ENCODE results near the gene EN2.

EN2 gene

DNA sequence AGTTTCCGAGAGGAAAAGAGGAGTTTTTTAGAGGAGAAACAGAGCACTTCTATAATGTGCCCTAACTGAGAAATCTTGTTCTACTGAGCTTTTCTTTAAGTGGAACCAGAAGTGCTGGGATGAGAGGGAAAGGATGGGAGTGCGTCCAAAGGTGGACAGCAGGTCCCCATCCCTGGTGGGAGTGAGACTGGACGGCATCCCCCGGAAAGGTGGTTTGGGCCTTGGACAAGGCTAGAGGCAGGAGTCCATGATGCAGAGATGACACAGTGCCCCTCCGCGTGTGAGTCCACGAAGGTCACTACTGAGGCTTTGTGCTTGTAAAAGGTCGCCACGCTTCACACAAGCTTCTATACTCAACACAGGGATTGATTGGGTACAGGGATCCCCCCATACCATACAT lies 6.1 kb upstream of the EN2 start:
- DNase-seq, result no peak

DNA sequence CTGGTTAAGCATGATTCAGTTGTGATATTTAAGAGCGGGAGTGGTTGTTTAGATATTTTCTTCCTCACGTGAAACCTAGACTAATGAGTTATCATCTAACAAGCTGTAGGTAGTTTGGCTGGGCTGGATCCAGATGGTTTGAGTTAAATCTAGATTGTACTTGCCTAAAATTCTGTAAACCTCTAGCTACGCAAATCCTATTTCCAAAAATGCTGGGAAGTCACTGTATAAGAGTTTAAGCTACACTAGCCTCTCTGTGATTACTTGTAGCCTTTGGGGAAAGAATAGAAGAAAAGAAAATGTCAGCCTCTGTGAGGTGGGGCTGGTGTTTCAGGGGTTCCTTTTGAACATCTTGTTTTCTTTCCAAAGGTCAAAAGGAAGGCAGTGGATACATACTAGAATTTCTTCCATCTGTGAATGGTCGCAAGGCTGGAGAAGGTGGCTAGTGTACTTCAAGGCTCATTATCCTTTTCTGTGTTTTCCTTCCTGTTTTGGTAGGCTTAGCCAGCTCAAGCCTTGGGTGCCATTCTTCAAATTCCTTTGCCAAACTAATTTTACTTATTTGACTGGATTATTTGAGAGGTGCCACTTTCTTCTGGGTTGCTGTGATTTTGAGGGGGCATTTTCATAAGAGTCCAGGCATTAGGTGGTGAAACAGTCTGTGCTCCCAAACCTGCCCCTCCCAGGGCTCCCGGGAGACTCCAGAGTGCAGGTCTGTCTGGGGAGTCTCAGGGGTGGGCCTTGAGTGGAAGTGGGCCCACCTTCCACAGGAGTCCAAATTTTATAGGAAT lies 5.2 kb upstream of the EN2 start:
- DNase-seq, result no peak

DNA sequence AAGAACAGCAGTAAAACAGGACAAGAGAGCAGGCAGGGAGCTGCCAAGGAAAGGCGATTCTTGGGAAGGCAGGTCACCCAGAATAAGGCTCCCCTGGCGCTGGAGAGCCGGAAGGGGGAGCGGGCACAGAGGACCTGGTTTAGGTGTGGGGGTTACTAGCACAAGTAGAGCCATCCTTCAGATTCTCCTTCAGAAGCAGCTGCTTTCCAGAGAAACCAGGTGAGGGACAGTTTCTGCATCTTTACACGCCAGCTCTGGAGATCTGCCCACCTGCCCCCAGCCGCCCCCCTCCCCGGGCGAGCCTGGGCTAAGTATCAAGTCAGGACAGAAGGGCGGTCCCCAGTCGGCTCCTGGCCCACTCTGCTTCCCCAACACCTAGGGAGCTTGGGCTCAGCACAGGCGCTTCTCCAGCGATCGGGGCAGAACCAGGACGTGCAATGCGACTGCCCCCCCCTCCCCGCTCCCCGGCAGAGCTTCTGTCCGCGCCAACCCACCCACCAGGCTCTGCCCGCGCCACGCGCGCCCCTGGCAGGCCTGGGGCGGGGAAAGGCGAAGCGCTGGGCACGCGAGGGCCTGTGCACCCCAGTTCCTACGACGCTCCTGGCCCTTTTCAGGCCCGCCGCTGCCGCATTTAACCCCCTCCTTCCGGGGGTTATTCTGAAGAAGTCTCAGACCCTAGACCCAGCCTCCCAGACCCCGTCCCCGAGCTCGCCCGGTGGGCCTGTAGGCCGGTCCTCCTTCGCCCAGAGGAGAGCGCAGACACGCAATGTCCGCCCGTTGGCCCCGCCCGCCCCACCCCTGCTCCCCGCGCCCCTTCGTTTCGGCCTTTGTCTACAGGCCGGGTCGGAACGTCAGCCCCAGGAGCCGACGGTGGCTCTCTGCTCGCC lies 4.4 kb upstream of the EN2 start:
- no peak for DNase-seq

DNA sequence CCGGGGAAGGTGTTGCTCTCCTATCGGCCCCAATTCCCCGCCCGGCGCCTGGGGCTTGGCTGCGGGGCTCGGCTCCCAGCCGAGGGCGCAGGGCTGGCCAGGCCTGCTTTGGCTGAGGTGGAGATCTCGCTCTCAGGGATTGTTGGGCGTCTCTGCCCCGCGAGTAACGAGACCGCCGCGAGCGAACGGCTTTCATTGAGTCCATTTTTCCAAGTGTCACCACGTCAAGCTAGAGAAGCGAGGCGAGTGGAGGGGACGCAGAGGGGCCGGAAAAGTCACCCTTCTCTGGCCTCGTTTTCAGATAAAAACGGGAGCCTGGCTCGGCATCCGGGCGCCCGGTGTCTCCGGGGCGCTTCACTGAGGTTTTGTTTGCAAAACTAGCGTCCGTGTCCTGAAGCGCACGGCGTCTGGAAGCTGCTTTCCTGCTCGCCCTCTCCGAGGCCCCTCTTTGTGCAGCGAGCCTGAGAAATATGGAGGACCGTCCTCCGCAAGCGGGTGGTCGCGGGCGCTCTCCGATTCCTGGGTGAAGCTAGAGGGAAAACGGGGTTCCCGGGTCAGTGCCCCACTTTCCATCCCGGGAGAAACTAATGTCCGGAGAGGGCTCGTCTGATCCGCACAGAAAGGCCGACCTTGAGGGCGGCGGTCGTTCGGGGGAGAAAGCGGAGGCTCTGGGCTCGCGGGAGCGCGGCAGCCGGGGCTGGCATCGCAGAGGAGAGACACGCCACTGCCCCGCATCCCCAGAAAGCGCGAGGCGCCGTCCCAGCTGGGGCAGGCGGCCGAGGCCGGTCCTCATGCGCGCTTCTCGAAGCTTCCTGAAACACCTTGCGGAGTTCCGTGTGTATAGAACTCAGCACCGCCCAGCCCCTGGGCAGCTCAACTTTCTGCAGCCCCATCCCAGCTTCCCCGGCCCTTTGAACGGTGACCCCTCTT lies 3.5 kb upstream of the EN2 start:
- DNase-seq, result no peak

DNA sequence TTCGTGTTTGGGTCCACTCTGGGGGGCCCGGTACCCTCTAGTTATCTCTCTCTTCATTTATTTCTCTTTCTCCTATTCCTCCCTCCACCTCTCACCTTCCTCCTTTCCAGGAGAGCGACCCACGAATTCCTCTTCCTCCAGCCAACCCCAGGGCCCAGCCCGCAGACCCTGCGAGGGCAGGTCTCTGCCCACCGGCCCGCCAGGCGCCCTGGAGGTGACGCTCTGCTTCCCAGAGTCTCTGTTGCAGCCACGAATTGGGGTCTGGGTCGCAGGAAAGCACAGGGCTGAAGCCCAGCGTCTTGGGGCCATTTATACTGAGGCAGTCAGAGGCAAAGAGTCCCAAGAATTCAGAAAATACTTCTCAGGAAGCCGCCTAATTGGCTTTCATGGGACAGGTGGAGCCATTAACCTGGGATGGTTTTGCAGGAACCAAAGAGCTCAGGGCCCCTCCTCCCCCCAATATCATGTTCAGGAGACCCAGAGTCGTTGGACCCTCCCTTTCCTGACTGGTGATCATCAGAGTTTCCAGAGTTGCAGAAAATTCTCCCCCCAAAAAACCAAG lies 2.7 kb upstream of the EN2 start:
- DNase-seq, result no peak

DNA sequence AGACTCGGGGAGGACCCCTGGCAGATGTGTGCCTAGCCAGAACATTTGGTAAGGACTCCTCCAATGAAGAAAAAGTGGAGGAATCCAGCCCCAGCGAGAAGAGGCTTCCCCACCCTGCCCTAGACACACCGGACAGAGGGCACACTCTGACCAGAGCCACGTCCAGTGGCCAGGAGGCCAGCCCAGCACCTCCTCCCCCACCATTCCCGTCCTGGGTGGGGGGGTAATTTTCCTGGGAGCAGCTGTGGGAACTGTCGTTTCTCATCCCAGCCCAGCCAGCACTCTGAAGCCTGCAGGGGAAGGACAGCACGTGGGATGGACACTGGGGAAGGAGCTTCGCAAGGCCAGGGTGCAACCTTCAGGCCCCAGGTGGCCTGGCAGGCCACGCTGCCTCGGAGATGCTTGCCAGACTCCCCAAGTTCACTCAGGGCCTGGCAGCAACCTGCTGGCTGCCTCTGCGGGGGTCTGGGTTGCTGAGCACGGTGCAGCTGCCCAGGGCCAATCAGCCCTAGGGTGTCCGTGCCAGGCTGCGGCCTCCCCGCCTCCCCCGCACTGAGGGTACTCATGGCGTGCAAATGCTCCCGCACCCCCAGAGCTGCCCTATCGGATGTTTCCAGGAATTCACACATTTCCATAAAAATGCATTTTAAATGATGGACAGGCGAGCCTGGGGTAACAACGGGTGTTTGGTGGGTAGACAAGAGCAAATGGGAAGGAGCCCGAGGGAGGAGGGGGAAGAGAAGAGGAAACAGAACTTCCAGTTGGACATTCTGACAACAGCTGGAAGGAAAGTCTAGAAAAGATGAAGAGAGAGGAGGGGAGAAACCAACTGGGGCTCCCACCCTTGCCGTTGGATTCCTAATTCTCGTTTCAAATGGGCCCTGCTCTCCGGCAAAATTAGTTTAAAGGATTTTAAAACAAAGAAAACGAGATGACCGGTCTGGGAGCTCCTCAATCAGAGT lies 1.9 kb upstream of the EN2 start:
- no peak for DNase-seq

DNA sequence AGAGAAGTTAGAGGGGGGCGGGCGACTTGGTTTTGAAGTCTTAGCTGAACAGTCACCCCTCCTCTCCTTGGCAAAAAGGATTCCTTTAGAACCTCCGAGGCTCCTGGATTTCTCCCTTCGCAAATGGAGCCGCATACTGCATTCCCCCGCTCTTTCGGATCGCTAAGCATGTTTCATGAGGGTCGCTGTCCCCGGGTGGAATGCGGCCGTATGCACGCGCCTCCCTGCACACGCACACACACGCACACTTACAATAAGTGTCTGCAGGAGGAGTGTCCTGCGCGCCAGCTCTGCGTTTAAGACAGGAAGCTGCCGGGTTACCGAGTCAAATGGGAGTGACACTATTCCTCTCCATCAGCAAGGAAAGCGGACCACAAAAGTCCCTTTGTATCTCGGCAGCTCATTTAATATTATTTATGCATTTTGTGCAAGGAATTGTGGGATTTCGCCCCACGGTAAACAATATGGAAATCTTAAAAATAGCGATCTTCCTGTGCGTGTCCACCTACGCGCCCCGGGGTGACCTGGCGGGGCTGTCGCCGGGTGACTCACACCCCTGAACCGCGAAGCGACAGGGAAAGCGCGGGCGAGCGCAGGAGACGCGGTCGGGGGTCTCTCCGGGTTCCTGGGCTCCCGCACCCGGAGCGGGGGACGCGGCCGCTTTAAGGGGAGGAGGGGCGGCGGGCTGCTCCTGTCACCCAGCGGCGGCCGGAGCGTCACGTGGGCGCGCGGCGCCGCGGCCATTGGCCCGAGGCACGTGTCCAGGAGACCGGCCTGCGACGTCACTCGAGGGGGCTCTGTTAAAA lies 988 bp upstream of the EN2 start:
- DNase-seq, result no peak

DNA sequence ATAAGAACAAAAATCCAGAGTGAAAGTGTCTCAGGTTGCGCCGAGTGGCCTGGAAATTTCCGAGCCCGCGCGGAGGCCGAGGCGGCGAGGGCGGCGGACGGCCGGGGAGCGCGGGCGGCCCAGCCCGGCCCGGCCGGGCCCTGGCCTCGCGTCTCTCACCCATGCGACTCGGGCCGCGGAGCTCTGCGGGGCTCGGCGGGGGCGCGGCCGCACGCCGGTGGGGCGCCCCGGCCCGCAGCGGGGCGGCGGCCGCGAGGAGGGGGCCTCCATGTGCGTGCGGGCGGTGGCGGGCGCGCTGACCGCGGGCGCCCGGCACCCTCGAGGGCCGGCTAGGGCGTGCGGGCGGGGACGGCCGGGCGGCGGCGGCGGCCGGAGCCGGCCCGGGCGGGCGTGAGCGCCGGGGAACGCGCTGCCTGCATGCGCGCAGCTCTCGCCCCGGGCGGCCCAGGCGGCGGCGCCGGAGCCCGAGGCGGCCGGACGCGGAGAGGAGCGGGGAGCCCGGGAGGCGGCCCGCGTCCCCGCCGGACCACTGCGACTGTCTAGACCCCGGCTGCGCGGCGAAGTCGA lies 302 bp upstream of the EN2 start:
- DNase-seq, result no peak

DNA sequence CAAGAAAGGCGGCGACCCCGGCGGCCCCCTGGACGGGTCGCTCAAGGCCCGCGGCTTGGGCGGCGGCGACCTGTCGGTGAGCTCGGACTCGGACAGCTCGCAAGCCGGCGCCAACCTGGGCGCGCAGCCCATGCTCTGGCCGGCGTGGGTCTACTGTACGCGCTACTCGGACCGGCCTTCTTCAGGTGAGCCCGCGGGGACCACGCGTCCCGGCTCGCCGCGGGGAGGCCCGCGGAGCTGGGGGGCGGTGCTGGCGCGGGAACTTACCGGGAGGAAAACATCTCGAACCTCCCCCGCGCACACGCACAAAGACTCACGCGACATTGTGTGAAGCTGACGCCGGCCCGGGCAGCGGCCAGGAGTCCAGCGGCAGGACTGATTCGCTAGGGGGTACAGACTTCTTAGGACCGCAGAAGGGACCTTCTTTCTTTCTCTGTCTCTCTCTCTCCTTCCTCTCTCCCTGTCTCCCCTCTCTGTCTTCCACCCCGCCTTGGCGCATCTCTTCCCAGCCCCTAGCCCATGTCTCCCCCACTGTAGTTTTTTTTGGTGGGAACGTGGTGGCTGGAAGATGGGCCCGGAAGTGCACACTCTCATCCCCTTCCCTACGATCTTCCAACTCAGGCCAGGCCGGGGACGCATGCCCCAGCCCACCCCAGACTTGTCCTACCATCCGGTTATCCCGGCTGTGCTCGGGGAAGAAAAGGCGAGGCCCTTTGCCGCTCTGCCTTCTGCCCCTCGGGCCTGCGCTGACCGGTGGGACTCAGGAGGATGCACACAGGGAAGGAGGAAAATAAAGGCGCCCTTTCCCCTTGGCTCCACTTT lies 1.2 kb downstream of the EN2 start:
- no peak for DNase-seq

DNA sequence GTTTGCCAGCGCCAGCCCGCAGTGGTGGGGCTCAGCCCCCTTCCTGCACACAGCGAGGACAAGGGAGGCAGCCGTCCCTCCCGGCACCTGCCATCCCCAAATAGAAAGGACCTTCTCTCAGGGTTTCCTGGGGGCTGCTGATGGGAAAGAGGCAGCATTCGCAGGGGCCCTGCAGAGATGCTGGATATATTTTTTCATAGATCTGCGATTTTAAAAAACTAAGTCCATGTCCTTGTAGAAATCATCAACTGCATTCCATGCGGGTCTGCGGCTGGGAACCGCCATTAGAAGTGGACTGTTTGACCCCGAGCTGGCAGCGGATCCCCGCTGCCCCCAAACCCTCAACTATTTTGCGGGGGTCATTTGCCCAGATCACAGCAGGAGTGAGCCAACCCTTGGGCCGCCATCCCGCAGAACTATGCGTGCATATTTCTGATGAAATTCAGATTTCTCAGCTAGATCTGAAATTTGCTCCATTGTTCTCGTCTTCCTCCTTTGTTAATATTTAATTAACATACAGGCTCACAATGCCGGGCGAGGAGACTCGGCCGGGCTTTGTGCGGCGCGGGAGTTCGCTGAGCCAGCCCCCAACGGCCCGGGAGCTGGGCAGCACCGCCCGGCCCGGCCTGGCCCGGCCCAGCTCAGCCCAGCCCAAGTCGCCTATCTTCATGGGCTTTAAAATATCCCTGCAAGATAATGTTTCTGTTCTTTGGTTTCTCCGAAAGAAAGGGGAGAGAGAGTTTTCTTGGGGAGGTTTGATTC lies 2.0 kb downstream of the EN2 start:
- no peak for DNase-seq

DNA sequence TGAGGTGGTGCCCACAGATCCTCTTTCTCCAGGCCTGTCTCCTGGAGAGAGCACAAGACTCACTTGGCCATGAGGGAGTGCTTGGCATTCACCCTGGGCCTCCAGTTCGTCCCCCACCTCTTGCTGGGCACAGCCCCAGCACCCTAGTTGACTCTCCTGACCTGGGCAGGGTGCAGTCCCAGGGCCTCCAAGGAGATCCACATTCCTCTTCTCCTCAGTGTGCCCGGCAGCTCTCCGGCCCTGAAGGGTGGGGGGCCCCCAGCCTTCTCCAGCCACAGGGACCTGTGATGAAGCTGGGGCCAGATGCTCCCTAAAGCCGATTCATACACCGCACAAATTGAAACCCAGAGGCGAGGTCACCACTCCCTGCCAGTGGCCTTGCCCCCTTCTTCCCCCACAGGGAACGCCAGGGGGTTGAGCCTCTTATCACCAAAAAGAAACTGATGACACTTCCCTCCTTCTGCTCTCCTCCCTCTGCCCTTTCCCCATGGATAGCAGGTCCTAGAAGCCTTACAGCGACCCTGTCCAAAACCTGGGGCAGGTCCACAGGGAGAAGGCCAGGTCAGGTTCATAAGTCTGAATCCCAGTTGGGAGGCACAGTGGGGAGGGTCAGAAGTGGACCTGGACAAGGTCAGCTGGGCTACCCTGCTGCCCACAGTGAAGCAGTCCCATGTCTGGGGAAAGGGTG lies 3.1 kb downstream of the EN2 start:
- DNase-seq, result no peak

DNA sequence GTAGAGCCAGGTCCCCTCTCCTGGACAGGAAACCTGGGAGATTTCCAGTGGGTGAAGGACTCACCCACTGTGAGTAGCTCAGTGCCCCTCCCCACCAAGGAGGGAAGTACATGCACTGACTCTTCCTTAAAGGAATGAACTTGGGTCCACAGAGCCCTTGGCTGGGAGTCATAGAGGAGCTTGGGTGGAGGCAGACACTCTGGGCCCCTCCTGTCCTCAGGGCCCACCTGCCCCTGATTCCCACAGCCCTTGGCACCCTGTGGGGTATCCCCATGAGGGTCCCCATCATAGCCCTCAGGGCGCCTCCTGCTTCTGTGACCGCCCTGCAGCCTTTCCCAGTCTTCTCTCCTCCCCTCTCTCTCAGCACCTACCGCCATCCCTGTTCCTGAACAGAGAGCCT lies 3.7 kb downstream of the EN2 start:
- DNase-seq, result no peak

DNA sequence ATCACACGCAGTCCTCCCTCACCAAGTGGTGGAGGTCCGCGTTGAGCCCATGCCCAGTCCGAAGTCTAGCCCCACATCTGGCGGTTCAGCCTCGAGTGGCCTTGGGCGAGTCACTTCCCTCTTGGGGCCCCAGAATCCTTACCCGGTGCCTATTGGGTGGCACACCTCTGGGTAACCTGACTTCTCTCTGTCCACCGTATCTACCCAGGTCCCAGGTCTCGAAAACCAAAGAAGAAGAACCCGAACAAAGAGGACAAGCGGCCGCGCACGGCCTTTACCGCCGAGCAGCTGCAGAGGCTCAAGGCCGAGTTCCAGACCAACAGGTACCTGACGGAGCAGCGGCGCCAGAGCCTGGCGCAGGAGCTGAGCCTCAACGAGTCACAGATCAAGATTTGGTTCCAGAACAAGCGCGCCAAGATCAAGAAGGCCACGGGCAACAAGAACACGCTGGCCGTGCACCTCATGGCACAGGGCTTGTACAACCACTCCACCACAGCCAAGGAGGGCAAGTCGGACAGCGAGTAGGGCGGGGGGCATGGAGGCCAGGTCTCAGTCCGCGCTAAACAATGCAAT lies 4.3 kb downstream of the EN2 start:
- no peak for DNase-seq

DNA sequence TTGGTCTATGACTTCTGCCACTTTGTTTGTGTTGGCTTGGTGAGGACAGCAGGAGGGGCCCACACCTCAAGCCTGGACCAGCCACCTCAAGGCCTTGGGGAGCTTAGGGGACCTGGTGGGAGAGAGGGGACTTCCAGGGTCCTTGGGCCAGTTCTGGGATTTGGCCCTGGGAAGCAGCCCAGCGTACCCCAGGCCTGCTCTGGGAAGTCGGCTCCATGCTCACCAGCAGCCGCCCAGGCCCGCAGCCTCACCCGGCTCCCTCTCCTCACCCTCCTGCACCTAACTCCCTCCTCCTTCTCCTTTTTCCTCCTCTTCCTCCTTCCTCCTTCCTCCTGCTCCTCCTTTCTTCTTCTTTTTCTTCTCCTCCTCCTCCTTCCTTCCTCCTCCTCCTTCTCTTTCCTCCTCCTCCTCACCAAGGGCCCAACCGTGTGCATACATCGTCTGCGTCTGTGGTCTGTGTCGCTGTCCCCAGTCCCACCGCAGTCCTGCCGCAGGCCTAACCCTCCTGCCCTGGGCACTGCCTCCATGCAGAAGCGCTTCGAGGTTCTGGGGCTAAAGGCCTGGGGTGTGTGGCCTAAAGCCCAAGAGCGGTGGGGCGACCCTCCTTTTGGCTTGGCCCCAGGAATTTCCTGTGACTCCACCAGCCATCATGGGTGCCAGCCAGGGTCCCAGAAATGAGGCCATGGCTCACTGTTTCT lies 5.3 kb downstream of the EN2 start:
- DNase-seq, result no peak

DNA sequence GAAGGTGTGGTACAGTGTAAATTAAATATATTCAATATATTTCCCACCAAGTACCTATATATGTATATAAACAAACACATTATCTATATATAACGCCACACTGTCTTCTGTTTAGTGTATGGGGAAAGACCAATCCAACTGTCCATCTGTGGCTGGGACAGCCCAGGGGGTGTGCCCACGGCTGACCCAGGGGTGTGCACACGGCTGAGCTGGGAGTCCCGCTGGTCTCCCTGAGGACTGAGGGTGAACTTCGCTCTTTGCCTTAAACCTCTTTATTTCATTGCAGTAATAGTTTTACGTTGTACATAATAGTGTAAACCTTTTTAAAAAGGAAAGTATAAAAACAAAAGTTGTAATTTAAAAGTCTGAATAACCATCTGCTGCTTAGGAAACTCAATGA lies 6.3 kb downstream of the EN2 start:
- DNase-seq, result no peak

DNA sequence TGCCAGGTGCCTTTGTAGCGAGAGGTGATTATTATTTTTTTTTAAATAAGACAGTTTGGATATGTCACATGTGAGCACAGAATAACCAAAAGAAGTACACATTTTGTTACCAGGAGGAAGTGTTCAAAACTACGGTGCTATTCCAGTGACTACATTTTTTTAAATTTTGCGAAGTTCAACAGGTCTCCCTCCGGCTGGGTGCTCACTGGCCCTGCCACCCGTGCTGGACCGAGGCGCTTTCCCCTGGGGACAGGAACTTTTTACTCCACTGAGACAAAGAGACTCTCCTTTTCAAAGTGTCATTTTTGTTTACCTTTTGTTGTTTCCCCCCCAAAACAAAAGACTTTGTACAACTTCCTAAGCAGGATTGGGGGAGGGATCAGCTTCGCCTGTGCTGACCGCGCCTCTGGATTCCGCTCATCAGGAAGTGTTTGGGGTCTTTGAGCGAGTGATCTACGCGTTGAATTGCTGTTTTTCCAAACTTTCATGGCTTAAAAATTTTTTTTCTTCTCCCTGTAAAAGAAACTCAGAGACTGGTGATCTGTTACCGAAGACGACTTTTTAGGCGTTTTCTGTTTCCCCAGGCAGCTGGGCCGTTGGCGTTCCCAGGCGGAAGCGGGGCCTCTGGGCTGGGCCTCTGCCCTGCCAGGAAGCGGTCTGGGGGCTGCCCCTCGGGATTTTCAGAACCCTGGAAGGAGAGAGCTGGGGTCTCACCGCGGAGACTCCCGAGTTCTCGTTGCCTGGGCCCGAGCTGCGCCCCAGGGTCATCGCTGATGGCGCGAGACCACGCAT lies 7.2 kb downstream of the EN2 start:
- no peak for DNase-seq
